NCI-H2029 (cell line): ENCODE results near the gene UBE2L6.
"Not testable (repeated sequence)": the region's sequence is repeated elsewhere in the genome, so short reads cannot be mapped to it uniquely, and the experiment has no call there.

Experiments
- DNase-seq: peaks from one replicate; lab custom pipeline; 2025; lab: John Stamatoyannopoulos, UW

Gene UBE2L6

DNA sequence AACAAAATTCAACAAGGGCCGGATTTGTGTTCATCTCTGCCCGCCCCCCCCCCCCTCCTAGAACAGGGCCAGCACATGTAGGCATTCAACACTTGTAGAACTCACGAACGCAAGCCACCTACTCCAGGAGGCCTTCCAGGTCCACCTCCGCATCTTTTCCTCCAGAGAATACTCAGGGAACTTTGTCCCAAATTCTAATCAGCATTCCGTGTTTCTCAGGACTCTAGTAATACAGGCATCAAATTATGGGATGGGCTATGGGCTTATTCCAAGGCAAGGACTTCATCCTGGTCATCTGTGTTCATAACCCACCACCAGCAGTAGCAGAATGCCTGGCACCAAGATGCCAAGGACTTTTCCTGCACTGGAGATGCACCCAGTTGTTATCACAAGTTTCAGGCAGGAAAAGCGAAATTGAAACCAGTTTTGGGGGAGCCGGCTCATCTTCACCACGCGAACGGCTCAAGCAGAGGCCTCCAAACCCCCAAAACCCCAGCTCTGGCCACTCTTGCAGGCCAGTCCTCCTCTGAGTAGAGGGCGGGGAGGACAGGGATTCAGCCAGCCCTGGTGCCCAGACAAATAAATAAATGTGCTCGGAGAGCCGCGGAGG lies 462 bp downstream of the UBE2L6 start:
- DNase-seq: no peak

DNA sequence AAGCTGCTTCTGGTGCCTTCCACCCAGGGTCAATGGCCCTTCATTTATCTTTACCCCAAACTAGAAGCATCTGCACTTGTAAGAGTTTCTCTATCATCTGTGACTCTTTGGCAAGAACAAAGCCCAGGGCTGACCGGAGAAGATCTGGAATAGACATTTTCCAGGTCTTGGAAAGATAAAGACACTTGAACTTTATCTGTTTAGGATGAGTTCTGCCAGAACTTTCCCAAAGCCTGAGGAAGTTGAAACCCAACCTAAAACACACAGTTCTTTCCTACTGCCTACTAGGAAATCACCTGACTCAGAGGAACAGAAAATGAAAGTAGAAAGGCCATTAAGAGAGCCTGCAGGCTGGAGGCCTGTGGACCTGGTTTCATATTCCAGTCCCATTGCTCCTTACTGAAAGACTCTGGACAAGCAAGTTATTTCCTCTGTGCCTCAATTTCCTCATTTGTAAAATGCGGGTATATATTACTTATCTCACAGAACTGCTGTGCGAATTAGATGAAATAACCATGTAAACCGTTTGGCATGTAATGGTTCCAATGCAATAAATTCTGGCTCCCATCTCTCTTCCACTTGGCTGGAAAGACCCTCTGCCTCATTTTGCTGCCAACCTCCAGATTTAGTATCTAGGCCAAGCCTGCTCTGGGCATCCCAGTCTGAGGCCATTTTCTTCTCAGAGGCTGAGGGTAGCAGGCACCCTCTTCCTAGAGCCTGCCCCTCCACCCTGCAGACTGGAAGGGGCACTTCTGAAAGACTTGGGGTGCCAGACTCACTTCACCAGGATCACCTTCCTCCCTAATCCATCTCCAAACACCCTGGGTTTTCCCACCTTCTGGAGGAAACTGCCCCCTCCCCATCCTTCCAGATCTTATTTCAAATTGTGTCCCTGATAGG lies 1.2 kb downstream of the UBE2L6 start:
- peak; percentile 80 for DNase-seq

DNA sequence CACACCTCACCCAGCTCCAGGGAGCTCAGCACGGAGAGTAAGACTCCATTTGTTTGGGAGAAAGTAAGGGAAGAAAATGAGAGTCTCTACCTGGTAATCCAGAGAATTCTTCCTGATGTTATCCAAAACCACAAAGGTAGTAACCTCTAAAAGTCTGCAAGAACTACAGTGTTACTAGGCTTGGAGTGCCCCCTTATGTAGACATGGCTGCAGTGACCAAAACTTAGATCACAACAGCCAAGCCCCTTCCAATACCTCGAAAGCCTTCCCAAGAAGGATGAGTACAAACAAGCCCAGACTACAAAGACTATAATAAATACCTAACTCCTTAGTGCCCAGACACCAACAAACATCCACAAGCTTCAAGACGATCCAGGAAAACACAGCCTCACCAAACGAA lies 4.9 kb downstream of the UBE2L6 start:
- no peak for DNase-seq

- peak; percentile 23 for DNase-seq
These were observed 7.3 kb downstream of the UBE2L6 start for GRCh38 chr11:57560146-57560545.

DNA sequence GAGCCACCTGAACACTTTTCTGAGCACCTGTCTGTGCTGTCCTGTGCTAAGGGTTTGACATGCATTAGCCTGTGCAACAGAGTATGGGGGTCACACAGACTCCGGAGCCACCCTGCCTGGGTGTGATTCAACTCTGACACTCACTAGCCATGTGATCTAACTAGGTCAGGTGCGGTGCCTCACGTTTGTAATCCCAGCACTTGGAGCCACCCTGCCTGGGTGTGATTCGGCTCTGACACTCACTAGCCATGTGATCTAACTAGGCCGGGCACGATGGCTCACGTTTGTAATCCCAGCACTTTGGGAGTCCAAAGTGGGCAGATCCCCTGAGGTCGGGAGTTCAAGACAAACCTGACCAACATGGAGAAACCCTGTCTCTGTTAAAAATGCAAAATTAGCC lies 11.4 kb downstream of the UBE2L6 start:
- DNase-seq: no peak

GRCh38 chr11:57555393-57555792 lies 12.1 kb downstream of the UBE2L6 start:
- DNase-seq: no peak

- no peak for DNase-seq
These were observed 15.0 kb downstream of the UBE2L6 start for GRCh38 chr11:57552479-57552878.

- DNase-seq: no peak
These were observed 15.5 kb downstream of the UBE2L6 start for GRCh38 chr11:57551941-57552340.

DNA sequence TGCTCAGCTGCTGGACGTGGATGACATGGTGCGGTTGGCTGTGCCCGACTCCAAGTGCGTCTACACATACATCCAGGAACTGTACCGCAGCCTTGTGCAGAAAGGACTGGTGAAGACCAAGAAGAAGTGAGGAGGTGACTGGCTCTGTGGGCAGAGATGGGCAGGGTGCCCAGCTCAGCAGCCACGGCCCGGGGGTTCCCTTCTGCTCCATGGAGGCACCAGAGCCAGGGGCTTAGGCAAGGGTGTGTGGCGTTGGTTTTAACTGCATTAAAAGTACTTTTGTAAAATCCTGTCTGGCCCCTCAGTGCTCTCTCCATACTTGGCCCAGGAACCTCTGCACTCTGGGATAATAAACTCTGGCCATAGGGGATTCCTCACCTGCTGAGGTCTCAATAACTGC lies 17.5 kb downstream of the UBE2L6 start:
- DNase-seq: no peak

- DNase-seq: no peak
These were observed 19.6 kb downstream of the UBE2L6 start for GRCh38 chr11:57547854-57548377.

- DNase-seq: no peak
These were observed 20.5 kb downstream of the UBE2L6 start for GRCh38 chr11:57546869-57547475.

- no peak for DNase-seq
These were observed 21.0 kb downstream of the UBE2L6 start for GRCh38 chr11:57546451-57546850.

DNA sequence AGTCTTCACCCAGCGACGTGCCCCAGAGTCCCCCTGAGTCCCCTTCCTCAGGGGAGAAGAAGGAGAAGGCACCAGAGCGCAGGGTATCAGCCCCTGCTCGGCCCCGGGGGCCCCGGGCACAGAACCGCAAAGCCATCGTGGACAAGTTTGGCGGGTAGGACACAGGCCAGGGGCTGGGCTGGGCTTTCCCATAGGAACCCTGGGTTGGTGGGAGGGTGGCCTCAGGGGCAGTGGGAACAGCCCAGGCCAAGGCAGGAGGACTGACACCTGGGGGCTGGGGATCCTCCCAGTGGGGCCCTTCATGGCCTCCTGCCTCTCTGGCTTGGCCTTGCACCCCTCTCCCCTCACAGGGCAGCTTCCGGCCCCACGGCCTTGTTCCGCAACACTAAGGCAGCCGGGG lies 21.6 kb downstream of the UBE2L6 start:
- no peak for DNase-seq

- no peak for DNase-seq
These were observed 22.9 kb downstream of the UBE2L6 start for GRCh38 chr11:57544566-57544965.

DNA sequence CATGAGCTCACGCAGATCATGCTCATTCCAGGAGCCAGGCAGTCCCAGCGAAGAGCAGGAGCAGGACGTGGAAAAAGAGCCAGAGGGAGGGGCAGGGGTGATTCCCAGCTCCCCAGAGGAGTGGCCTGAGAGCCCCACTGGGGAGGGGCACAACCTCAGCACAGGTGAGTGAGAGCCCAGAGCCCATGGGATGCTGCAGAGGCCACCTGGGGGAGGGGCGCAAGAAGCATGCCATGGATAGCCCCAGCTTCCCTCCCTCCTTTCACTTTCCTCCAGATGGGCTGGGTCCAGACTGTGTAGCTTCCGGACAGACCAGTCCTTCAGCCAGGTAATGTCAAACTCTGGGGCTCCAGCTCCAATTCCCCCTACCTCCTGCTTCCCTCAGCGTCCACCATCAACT lies 23.9 kb downstream of the UBE2L6 start:
- no peak for DNase-seq

- DNase-seq: no peak
These were observed 24.9 kb downstream of the UBE2L6 start for GRCh38 chr11:57542582-57542981.

DNA sequence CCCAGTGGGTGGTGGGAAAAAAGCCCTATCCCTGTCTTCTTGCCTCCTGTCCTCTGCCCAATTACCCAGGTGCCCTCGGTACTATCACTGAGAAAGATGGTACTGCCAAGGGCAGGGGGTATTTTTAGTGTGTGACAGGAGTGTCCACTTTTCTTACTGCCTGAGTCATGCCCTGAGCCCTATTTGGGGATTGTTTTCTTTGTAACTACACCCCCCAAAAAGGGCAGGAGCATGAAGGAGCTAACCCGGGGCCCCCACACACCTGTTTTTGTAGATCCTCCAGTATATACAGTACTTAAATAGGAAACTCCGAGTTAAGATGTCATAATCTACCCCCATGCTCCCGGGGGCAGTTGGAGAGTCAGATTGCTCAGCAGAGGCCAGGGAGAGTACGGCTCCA lies 26.3 kb downstream of the UBE2L6 start:
- DNase-seq: no peak

GRCh38 chr11:57539342-57539741 lies 28.1 kb downstream of the UBE2L6 start:
- no peak for DNase-seq

DNA sequence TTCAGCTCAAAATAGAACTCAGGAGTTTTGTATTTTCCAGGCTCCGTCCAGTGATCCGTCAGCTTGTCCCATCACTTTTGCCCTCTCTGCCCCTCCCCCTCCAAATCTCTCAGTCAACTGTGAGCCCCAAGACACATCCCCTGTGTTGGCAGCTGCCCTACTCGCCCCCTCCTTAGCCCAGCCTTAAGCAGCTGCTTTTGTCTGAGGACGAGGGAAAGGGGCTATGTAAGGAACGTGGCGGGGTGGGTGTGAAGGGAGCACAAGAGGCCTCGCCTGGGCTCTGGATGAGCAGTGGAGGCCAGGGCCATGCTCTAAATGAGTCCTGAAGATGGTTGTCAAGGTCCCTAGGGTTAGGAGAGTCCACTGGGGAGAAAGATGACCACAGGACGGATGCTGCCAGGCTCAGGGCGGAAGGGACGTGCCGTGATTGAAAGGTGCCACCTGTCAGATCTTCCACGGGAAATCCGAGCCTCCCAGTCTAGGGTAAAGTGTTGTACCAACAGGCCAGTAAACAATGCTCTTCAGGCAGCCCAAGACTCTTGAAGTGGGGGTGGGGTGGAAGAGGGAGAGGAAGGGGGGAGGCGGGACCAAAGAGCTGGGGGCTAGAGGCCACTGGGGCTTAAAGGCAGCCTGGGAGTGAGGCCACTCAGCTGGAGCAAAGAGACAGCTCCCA lies 30.4 kb downstream of the UBE2L6 start, which contains the start of gene SMTNL1:
Gene SMTNL1 (plus strand): TSS at position 649 of the 673 bp plus-strand sequence. CDS start 5,048 bp downstream, outside the sequence.
- DNase-seq: peak; percentile 34

GRCh38 chr11:57534449-57534848 lies 33.0 kb downstream of the UBE2L6 start:
- not testable (repeated sequence) for DNase-seq

- peak; percentile 99 for DNase-seq
These were observed 36.6 kb downstream of the UBE2L6 start, which contains the start of gene TIMM10 for GRCh38 chr11:57530596-57531507. TIMM10 (minus strand) TSS chr11:57530754; CDS start chr11:57530189, 565 bp downstream.
